SHP77 (cell line): Measurements from ENCODE around the gene NPTX2.

ENCODE experiments used
- DNase-seq, 2 experiments: peaks; one replicate each; lab custom pipeline; 2025; lab: John Stamatoyannopoulos, UW

The NPTX2 gene

GRCh38 chr7:98654524-98655272 is 37.6 kb downstream of the NPTX2 start:
- DNase-seq, result no peak

- no peak for DNase-seq
Observed at GRCh38 chr7:98655611-98656010, 38.5 kb downstream of the NPTX2 start.

- DNase-seq, result no peak
Observed at GRCh38 chr7:98656899-98657298, 39.8 kb downstream of the NPTX2 start.

DNA sequence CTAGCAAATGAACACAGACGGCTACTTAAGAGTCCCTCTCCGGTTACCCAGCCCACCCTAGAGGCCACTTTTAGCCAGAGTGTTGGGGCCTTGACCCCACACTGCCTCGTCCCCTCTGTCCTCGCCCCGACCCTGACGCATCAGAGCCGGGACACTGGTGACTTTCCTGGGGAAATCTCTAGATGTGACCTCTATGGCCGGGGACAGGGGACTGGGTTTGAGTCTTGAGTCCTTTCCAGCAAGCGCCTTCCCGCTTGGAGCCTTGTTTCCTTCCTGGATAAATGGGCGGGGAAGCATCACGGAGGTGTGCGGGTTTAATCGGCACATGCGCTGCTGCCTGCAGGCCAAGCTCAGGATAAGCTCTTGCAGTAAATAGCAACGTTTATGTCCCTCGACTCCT is 40.7 kb downstream of the NPTX2 start:
- DNase-seq, result no peak

DNA sequence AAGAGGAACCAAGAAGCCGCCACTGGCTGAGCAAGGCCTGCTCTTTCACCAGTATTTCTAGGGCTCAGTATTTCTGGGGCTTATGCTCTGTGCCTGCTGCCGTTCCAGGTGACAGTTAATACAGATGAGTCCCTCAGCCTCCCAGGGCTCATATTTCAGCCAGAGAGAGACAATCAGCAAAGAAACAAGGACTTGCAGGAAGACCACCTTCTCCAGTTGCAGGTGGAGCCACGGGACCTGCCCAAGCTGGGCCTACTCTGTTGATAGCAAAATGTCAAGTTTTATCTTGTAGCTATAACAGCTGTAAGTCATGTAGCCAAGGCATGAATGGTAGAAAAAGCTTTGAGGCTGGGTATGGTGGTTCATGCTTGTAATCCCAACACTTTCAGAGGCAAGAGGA is 42.7 kb downstream of the NPTX2 start:
- DNase-seq, result no peak

- DNase-seq, result no peak
Observed at GRCh38 chr7:98661607-98662006, 44.5 kb downstream of the NPTX2 start.

- no peak for DNase-seq
Observed at GRCh38 chr7:98662289-98662688, 45.2 kb downstream of the NPTX2 start.

GRCh38 chr7:98664882-98665281 is 47.8 kb downstream of the NPTX2 start:
- no peak for DNase-seq

- DNase-seq, result no peak
Observed at GRCh38 chr7:98668255-98668654, 51.2 kb downstream of the NPTX2 start.

GRCh38 chr7:98669329-98670000 is 52.4 kb downstream of the NPTX2 start:
- DNase-seq, result no peak

GRCh38 chr7:98670186-98670585 is 53.1 kb downstream of the NPTX2 start:
- no peak for DNase-seq

GRCh38 chr7:98671733-98672331 is 54.7 kb downstream of the NPTX2 start:
- DNase-seq, result no peak

- DNase-seq, result no peak
Observed at GRCh38 chr7:98674461-98674860, 57.4 kb downstream of the NPTX2 start.

GRCh38 chr7:98674881-98675280 is 57.8 kb downstream of the NPTX2 start:
- DNase-seq, result no peak

GRCh38 chr7:98678215-98678614 is 61.1 kb downstream of the NPTX2 start:
- no peak for DNase-seq
